AG04450 (cell line): ENCODE measurements around the gene POFUT2. TPM values are rescaled to one million over a fixed set of nuclear protein-coding genes. Genes with fewer than 3 reads are reported as not detected.

Experiments used
- CTCF ChIA-PET: fragments of 300-600, 350-600 bp; formaldehyde crosslinking; extraction: SDS; loops from one replicate; lab custom pipeline; 2022; ENCODE audit warnings: antibody characterized with exemption, inconsistent platforms; lab: Charles Lee
- POLR2A ChIA-PET: fragments of 350-600 bp; formaldehyde crosslinking; extraction: SDS; loops from one replicate; lab custom pipeline; 2021; ENCODE audit warnings: antibody characterized with exemption, inconsistent platforms; lab: Yijun Ruan, JAX
- DNase-seq: peaks from one replicate; pipeline ENCODE4 v3.0.0-alpha.2; 2011; ENCODE audit warnings: low read depth, low spot score
- H3K27ac ChIP-seq: one replicate; pipeline ENCODE4 v1.5.1; 2012; ENCODE audit warnings: low read depth, low read length, control low read depth
- H3K27me3 ChIP-seq: one replicate; pipeline ENCODE4 v1.6.0; 2012; ENCODE audit warnings: low read length; ENCODE audit not compliant: control insufficient read depth, insufficient read depth
- H3K4me3 ChIP-seq: 2 replicates; pipeline ENCODE4 v1.5.1; 2011; ENCODE audit warnings: mild to moderate bottlenecking, low read depth, low read length, control low read depth
- H3K9me3 ChIP-seq: 2 replicates; pipeline ENCODE4 v1.5.1; 2012; ENCODE audit warnings: low read length; ENCODE audit not compliant: control insufficient read depth, insufficient read depth
- polyA plus RNA-seq: library from polyadenylated mRNA; depleted of rRNA; stranded (reverse); fragments of >200 nt; gene quantifications from 2 replicates; pipeline ENCODE4 v1.2.3, GENCODE V29; 2011
- TF ChIP-seq, protein P1 (sequence below): IDR thresholded peaks from 2 replicates; pipeline ENCODE4 v1.5.1; 2011; ENCODE audit warnings: low read depth, low read length, control low read depth, inconsistent platforms

POFUT2 gene
- polyA plus RNA-seq, 1 experiment: 35.5 TPM

DNA sequence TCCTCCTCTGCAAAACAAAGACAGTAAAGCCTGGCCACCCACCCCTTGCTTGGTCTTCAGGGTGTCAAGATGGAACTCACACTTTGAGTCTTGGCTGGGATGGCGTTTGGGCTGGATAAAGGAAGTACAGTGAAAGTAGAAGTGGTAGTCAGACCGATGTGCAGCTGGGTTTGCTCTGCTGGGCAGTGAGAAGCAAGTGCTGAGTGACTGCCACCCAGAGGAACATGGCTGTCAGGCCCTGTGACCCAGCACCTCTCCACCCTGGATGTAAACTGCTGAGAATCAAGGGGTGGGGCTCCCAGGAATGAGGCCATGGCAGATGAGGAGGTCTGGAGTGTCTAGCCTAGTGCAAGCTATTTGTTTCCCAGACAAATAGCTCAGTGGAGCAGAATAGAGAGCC, 51.2 kb downstream of the POFUT2 start:
- TF ChIP-seq, protein P1, sequence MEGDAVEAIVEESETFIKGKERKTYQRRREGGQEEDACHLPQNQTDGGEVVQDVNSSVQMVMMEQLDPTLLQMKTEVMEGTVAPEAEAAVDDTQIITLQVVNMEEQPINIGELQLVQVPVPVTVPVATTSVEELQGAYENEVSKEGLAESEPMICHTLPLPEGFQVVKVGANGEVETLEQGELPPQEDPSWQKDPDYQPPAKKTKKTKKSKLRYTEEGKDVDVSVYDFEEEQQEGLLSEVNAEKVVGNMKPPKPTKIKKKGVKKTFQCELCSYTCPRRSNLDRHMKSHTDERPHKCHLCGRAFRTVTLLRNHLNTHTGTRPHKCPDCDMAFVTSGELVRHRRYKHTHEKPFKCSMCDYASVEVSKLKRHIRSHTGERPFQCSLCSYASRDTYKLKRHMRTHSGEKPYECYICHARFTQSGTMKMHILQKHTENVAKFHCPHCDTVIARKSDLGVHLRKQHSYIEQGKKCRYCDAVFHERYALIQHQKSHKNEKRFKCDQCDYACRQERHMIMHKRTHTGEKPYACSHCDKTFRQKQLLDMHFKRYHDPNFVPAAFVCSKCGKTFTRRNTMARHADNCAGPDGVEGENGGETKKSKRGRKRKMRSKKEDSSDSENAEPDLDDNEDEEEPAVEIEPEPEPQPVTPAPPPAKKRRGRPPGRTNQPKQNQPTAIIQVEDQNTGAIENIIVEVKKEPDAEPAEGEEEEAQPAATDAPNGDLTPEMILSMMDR: no peak
- no peak overlapping the region for H3K27ac ChIP-seq
- peaks cover 7% of the 10 kb centered on the region for H3K9me3 ChIP-seq
- POLR2A ChIA-PET: no interaction called here
- H3K27me3 ChIP-seq: peaks cover 43% of the 10 kb centered on the region
- CTCF ChIA-PET: no interaction called here
- no peak overlapping the region for H3K4me3 ChIP-seq
- DNase-seq: no peak

DNA sequence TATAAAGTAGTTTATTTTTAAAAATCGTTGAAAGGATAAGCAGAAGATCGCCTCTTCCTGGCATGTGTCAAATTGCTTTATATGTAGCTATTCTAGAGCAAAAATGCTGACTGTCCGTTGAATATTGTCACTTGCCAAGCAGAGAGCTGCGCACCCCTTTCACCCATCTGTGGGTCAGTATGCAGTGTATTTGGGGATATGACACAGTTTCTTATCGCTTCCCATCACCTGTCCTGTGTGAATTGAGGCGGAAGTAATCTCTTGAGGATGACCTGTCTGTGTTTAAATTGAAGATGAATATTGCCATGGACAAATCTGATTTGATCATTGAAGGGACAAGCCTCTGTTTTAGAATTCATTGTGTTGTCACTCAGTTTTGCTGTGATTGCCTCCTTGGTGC, 52.2 kb downstream of the POFUT2 start:
- CTCF ChIA-PET: interaction anchor here (1.4 kb wide), 1 partner anchor 95 kb away, joined by 4 read pairs; no protein-coding TSS in a partner anchor
- Histone ChIP-seq H3K9me3 (peaks cover 4% of the 10 kb centered on the region), H3K4me3 (no peak overlapping the region), H3K27me3 (peaks cover 40% of the 10 kb centered on the region), H3K27ac (no peak overlapping the region)
- TF ChIP-seq, protein P1: no peak
- POLR2A ChIA-PET: no interaction called here
- no peak for DNase-seq

DNA sequence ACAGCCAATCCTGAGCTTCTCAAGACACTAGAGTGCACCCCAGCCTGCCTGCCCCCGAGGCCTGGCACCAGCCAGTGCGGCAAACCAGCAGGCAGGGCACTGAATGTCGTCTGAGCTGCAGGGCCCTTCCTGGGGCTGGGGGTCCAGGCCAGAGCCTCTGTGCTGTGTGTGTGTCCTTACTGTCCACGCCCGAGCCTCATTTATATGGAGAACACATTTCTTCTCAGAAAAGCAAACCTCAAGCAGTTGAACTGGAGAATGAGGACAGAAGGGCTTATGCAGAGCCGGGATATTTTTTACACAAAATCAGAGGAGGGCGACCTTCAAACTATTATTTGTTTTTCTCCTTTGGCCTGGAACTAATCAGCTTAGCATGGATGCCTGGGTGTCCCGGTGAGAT, 52.7 kb downstream of the POFUT2 start:
- Histone ChIP-seq H3K9me3 (peaks cover 4% of the 10 kb centered on the region), H3K27me3 (peaks cover 40% of the 10 kb centered on the region), H3K4me3 (no peak overlapping the region), H3K27ac (no peak overlapping the region)
- ChIA-PET POLR2A (no interaction called here), CTCF (interaction anchor here (1.4 kb wide), 1 partner anchor 94 kb away, joined by 4 read pairs; no protein-coding TSS in a partner anchor)
- TF ChIP-seq, protein P1: no peak
- no peak for DNase-seq

DNA sequence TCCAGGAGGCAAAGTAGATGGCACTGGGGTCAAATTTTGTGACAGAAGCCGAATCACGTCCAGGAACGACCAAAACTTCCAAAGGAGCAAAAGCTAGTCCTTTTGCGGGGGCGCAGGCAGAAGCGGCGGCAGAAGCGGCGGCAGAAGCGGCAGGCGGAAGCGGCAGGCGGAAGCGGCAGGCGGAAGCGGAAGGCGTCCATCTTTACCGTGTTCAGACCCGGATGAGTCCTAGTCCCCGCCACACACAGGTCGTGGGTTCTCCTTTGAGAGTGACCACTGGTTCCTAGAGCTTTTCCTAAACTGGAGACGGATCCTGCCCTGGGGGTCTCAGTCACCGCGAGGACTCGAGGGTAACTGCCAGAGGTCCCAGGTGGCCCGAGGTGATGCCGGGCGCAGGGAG, 53.6 kb downstream of the POFUT2 start:
- TF ChIP-seq, protein P1: no peak
- POLR2A ChIA-PET: no interaction called here
- no peak overlapping the region for H3K4me3 ChIP-seq
- CTCF ChIA-PET: interaction anchor here (0.9 to 1.4 kb wide), 2 partner anchors 93 to 97 kb away, joined by 3 to 4 read pairs; no protein-coding TSS in a partner anchor
- peaks cover 4% of the 10 kb centered on the region for H3K9me3 ChIP-seq
- H3K27me3 ChIP-seq: peaks cover 40% of the 10 kb centered on the region
- H3K27ac ChIP-seq: no peak overlapping the region
- DNase-seq: no peak

DNA sequence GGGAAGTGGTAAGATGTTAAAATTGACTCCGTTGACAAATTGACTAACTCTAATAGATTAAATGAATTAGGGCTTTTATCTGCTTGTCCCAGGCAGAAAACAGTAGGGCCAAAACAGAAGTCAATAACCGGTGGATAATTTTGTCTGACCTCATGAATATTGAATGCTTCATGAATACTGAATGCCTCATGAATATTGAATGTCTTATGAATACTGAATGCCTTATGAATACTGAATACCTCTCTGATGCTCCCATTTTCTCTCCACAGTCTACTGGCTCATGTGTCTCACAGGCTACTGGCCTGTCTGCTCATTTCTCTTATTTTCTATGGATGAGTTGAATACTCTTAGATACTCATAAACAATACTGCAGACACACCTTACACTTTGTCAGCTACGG, 56.0 kb downstream of the POFUT2 start:
- no peak overlapping the region for H3K27ac ChIP-seq
- DNase-seq: no peak
- ChIA-PET POLR2A (no interaction called here), CTCF (interaction anchor here (1.3 kb wide), 1 partner anchor 282 kb away, joined by 4 read pairs; no protein-coding TSS in a partner anchor)
- peaks cover 29% of the 10 kb centered on the region for H3K27me3 ChIP-seq
- H3K9me3 ChIP-seq: peaks cover 4% of the 10 kb centered on the region
- H3K4me3 ChIP-seq: no peak overlapping the region
- TF ChIP-seq, protein P1: no peak
